ENCODE data around the gene STK17A. TPM values are rescaled to one million over a fixed set of nuclear protein-coding genes. Genes with fewer than 3 reads are reported as not detected.
A peak's percentile ranks its signal among the peaks of the same experiment; 100 is the strongest.
"Not testable (repeated sequence)": the region's sequence is repeated elsewhere in the genome, so short reads cannot be mapped to it uniquely, and the experiment has no call there.

Gene STK17A
- total RNA-seq, 3 donors from 2014 or later: 17.9 to 30.0 (median 19.5) TPM

DNA sequence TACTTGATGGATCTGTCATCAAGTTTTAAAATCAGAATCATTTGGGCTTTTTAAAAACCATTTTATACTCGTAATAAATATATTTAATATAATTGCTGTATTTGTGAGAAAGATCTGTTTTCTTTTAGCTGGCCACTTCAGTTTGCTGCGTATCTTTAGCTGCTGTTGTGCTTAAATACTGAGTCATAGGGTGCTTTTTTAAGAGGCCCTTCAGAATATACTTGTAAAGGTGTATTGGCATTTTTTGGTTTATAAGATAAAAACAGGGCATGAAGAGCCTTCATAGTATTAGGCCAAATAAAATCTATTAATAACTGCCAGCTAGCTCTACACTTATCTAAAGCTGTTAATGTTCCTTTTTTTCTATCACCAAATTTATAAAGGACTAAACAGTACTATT lies 43.8 kb downstream of the STK17A start:
- intact Hi-C loops (cut with DNase I, micrococcal nuclease): no loop called here
- TF ChIP-seq, protein P1, sequence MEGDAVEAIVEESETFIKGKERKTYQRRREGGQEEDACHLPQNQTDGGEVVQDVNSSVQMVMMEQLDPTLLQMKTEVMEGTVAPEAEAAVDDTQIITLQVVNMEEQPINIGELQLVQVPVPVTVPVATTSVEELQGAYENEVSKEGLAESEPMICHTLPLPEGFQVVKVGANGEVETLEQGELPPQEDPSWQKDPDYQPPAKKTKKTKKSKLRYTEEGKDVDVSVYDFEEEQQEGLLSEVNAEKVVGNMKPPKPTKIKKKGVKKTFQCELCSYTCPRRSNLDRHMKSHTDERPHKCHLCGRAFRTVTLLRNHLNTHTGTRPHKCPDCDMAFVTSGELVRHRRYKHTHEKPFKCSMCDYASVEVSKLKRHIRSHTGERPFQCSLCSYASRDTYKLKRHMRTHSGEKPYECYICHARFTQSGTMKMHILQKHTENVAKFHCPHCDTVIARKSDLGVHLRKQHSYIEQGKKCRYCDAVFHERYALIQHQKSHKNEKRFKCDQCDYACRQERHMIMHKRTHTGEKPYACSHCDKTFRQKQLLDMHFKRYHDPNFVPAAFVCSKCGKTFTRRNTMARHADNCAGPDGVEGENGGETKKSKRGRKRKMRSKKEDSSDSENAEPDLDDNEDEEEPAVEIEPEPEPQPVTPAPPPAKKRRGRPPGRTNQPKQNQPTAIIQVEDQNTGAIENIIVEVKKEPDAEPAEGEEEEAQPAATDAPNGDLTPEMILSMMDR (IDR thresholded peaks at IDR 0.05): no peak
- H3K36me3 ChIP-seq (ENCODE audit: low read depth): peaks cover 6% of the 10 kb centered on the region
- no peak overlapping the region for H3K4me3 ChIP-seq
- ATAC-seq: no peak
- no peak for DNase-seq
- H3K9me3 ChIP-seq: no peaks in the 10 kb centered on the region
- no peaks in the 10 kb centered on the region for H3K4me1 ChIP-seq (ENCODE audit: low read depth)

DNA sequence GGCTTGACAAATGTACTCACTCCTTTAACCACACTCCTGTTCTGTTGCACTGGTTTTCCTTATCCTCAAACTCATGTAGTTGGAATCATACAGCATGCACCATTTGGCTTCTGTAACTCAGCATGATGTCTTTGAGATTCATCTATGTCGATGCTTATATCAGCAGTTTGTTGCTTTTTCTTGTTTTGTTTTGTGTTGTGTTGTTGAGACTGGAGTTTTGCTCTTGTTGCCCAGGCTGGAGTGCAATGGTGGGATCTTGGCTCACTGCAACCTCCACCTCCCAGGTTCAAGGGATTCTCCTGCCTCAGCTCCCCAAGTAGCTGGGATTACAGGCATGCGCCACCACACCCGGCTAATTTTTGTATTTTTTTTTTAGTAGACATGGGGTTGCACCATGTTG lies 44.9 kb downstream of the STK17A start:
- H3K36me3 ChIP-seq (ENCODE audit: low read depth); H3K9me3 ChIP-seq; DNase-seq; ATAC-seq; H3K4me1 ChIP-seq (ENCODE audit: low read depth); intact Hi-C loops (cut with DNase I, micrococcal nuclease); H3K4me3 ChIP-seq: not testable (repeated sequence)

DNA sequence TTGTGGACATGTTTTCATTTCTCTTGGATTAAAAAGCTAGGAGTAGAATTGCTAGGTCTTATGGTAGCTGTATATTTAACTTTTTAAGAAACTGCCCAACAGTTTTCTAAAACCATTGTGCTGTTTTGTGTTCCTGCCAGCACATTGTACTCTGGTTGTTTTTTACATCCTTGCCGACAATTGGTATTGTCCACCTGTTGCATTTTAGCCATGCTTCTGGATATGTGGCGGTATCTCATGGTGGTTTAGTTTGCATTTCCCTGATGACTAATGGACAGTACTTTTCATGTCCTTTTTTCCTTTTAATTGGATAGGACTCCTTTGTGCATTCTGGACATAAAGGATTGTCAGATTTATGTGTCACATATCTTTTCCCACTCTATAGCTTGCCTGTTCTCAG lies 45.5 kb downstream of the STK17A start:
- peaks cover 7% of the 10 kb centered on the region for H3K36me3 ChIP-seq (ENCODE audit: low read depth)
- intact Hi-C loops (cut with DNase I, micrococcal nuclease): no loop called here

DNA sequence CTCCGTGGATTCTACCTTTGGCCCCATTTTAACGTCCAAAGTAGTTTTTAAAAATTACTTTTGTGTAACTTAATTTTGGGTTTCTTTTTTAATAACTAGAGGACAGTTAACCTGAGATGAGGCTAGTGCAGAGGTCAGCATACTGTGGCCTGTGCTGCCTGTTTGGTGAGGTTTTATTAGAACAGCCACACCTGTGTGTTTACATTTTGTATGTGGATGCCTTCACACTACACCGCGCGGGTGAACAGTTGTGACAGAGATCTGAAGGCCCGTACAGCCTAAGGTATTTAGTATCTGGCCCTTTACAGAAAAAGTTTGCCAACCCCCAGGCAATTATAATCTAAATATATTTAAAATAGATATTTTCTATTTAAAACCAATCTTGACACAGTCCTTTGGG lies 46.9 kb downstream of the STK17A start:
- intact Hi-C loops (cut with DNase I, micrococcal nuclease): no loop called here
- no peak for DNase-seq
- TF ChIP-seq, protein P1 (IDR thresholded peaks at IDR 0.05): no peak
- Histone ChIP-seq H3K9me3 (no peaks in the 10 kb centered on the region), H3K4me3 (no peak overlapping the region), H3K36me3 (ENCODE audit: low read depth) (peaks cover 7% of the 10 kb centered on the region), H3K4me1 (ENCODE audit: low read depth) (no peaks in the 10 kb centered on the region)
- peak; percentile 67 for ATAC-seq

More for the DNA sequence above, 45.5 kb downstream of the STK17A start:
- Histone ChIP-seq H3K4me1 (ENCODE audit: low read depth) (no peaks in the 10 kb centered on the region), H3K9me3 (no peaks in the 10 kb centered on the region), H3K4me3 (no peak overlapping the region)
- ATAC-seq: no peak
- TF ChIP-seq, protein P1 (IDR thresholded peaks at IDR 0.05): no peak
- DNase-seq: no peak

DNA sequence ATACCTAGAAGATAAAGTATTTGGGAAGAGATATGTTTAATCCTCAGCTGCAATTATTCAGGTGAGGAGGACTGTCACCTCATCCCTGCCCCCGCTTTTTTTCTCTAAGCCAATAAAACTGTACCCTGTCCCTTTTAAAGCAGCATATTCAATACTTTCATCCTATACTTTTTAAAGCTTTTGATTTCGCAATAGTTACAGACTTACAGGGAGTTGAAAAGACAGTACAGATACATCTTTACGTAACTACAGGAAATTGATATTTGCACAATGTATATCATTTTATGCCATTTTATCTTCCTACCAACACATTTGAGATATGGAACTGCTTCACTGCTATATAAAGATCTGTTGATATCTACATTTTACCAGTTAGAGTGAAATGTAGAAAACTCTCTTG lies 47.6 kb downstream of the STK17A start:
- DNase-seq (no peak), ATAC-seq (no peak)
- Histone ChIP-seq H3K4me3 (no peak overlapping the region), H3K4me1 (ENCODE audit: low read depth) (no peaks in the 10 kb centered on the region), H3K36me3 (ENCODE audit: low read depth) (peaks cover 7% of the 10 kb centered on the region), H3K9me3 (no peaks in the 10 kb centered on the region)
- TF ChIP-seq, protein P1 (IDR thresholded peaks at IDR 0.05): no peak
- intact Hi-C loops (cut with DNase I, micrococcal nuclease): no loop called here

DNA sequence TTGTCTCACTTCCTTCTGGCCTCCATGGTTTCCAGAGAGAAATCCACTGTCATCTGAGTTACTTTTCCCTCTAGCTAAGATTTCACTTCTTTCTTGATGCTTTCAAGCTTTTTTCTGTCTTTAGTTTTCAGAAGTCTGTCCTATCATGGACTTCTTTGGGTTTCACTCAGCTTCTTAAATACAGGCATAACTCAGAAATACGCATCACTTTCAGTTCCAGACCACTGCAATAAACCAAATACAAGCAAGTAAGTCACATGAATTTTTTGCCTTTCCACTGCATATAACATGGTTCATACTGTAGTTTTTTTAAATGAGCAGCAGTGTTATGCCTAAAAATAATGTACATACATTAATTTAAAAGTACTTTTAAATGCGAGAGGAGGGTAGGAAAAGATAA lies 48.7 kb downstream of the STK17A start:
- TF ChIP-seq, protein P1 (IDR thresholded peaks at IDR 0.05): no peak
- ATAC-seq: no peak
- H3K4me1 ChIP-seq (ENCODE audit: low read depth): no peaks in the 10 kb centered on the region
- no peak for DNase-seq
- no peak overlapping the region for H3K4me3 ChIP-seq
- H3K36me3 ChIP-seq (ENCODE audit: low read depth): peaks cover 7% of the 10 kb centered on the region
- no peaks in the 10 kb centered on the region for H3K9me3 ChIP-seq
- intact Hi-C loops (cut with DNase I, micrococcal nuclease): no loop called here

All from mucosa of descending colon (tissue), 3 donors.